Thoracic aorta (tissue), 2 donors: Measurements from ENCODE around the gene RNFT2. TPM values are rescaled to one million over a fixed set of nuclear protein-coding genes. Genes with fewer than 3 reads are reported as not detected.

Experiments
- ATAC-seq: fragments of 150-250 bp; one replicate; pipeline ENCODE4 v1.8.0; 2017; ENCODE audit warnings: low read depth; ENCODE audit not compliant: insufficient number of reproducible peaks, low FRiP score
- DNase-seq: peaks from one replicate; pipeline ENCODE4 v3.0.0-alpha.2; 2020; ENCODE audit warnings: low spot score
- H3K27ac ChIP-seq, 2 donors: fragments of 200-600 bp; sonication (generic); 1 replicate in 1 of 2; 2 replicates in 1 of 2; pipeline ENCODE4 v1.5.1; 2016; ENCODE audit warnings: mild to moderate bottlenecking in 2 of 2, moderate library complexity in 2 of 2
- H3K27me3 ChIP-seq: fragments of 200-600 bp; sonication (generic); replicated peaks from 2 replicates; pipeline ENCODE4 v1.6.0; 2016; ENCODE audit warnings: mild to moderate bottlenecking; ENCODE audit not compliant: insufficient read depth
- H3K36me3 ChIP-seq: fragments of 200-600 bp; sonication (generic); one replicate; pipeline ENCODE4 v1.5.1; 2016
- H3K4me1 ChIP-seq, 2 donors: fragments of 200-600 bp; sonication (generic); 1 replicate in 1 of 2; 2 replicates in 1 of 2; pipeline versions ENCODE4 v1.5.1 to v1.6.0; 2016; ENCODE audit warnings: low read depth in 2 of 2, mild to moderate bottlenecking in 1 of 2; ENCODE audit not compliant: control insufficient read depth in 1 of 2
- H3K4me3 ChIP-seq: fragments of 200-600 bp; sonication (generic); 2 replicates; pipeline ENCODE4 v1.5.1; 2016; ENCODE audit warnings: mild to moderate bottlenecking
- H3K9me3 ChIP-seq: fragments of 200-600 bp; sonication (generic); 2 replicates; pipeline ENCODE4 v1.5.1; 2016
- total RNA-seq, 2 donors: library from RNA; depleted of rRNA; stranded (reverse); fragments of >200 nt; gene quantifications; one replicate each; pipeline versions ENCODE4 v1.1.0 to v1.2.3, GENCODE V29; 2016
- TF ChIP-seq, protein P1 (sequence below): fragments of 200-600 bp; sonication (generic); IDR thresholded peaks from one replicate; pipeline ENCODE4 v1.5.1; 2019; ENCODE audit warnings: antibody characterized with exemption

Gene RNFT2
- total RNA-seq, 2 donors from 2014 or later, result 1.1 to 1.5 TPM

DNA sequence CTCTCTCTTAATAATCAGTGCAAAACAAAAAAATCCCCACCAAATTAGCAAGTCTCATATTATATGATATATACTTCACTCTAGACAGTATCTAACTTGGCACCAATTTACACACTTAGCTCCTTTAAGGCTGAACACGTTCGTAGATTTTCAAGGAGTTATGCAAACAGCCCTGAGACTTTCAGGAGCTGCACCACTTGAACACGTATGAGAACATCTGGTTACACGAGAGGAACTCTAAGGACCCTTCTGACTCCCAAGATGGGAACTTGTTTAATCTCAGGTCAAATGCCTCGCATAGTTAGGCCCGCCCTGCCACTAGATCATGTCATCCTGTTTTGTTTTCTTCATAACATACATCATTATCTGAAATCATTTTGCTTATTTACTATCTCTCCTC is 10.2 kb upstream of the RNFT2 start:
- DNase-seq (no peak), ATAC-seq (no peak)
- Histone ChIP-seq H3K4me1 (no peaks in the 10 kb centered on the region), H3K36me3 (no peaks in the 10 kb centered on the region), H3K4me3 (no peak overlapping the region), H3K27ac (no peak overlapping the region), H3K9me3 (no peaks in the 10 kb centered on the region), H3K27me3 (no peaks in the 10 kb centered on the region)
- TF ChIP-seq, protein P1, sequence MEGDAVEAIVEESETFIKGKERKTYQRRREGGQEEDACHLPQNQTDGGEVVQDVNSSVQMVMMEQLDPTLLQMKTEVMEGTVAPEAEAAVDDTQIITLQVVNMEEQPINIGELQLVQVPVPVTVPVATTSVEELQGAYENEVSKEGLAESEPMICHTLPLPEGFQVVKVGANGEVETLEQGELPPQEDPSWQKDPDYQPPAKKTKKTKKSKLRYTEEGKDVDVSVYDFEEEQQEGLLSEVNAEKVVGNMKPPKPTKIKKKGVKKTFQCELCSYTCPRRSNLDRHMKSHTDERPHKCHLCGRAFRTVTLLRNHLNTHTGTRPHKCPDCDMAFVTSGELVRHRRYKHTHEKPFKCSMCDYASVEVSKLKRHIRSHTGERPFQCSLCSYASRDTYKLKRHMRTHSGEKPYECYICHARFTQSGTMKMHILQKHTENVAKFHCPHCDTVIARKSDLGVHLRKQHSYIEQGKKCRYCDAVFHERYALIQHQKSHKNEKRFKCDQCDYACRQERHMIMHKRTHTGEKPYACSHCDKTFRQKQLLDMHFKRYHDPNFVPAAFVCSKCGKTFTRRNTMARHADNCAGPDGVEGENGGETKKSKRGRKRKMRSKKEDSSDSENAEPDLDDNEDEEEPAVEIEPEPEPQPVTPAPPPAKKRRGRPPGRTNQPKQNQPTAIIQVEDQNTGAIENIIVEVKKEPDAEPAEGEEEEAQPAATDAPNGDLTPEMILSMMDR, result no peak

DNA sequence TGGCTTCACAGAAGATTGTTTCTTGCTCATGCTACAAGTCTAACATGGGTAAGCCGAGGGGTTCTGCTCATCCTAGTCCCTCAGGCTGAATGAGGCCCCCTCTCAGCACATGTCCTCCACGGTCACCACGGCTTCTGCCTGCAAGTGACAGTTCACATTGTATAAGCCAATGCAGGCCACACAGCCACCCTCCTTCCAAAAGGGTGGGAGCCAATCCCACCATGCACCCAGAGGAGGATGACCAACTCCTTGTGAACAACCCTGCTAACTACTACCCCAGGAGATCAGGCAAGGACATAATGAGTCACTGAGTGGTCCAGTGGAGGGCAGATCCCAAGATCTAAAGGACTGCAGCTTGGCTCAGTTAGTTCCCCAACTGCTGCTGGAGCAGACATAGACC is 6.3 kb upstream of the RNFT2 start:
- no peaks in the 10 kb centered on the region for H3K9me3 ChIP-seq
- H3K27ac ChIP-seq, result no peak overlapping the region
- DNase-seq (no peak), ATAC-seq (no peak)
- no peaks in the 10 kb centered on the region for H3K36me3 ChIP-seq
- no peak overlapping the region for H3K4me3 ChIP-seq
- TF ChIP-seq, protein P1, result no peak
- peaks cover 4 to 9% of the 10 kb centered on the region in 2 donors for H3K4me1 ChIP-seq
- no peaks in the 10 kb centered on the region for H3K27me3 ChIP-seq

DNA sequence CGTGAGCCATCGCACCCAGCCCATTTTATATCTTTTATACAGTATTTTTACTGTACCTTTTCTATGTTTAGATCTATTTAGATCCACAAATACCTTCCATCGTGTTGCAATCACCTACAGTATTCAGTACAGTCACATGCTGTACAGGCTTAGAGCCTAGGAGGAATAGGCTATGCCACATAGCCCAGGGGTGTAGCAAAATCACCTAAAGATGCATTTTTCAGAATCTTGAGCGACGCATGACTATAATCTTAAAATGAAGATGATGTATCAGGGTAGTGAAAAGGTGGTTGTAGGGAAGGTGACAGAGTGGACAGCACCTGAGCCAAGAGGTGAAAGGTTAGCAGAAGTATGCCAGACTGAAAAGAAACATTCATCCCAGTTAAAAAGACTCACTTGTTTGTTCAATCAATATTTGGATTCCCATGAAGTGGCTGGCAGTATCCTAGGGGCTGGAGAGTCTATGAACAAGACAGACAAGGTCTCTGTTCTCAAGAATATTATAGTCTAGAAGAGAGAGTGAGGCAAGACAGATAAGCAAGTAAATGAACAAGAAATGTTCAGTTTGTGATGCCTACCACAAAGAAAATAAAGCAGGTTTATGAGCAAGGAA is 3.9 kb upstream of the RNFT2 start:
- Histone ChIP-seq H3K27me3 (no peaks in the 10 kb centered on the region), H3K9me3 (no peaks in the 10 kb centered on the region), H3K27ac (no peak overlapping the region), H3K4me1 (peaks cover 11 to 17% of the 10 kb centered on the region in 2 donors), H3K4me3 (no peak overlapping the region), H3K36me3 (no peaks in the 10 kb centered on the region)
- ATAC-seq (no peak), DNase-seq (no peak)
- TF ChIP-seq, protein P1, result no peak

DNA sequence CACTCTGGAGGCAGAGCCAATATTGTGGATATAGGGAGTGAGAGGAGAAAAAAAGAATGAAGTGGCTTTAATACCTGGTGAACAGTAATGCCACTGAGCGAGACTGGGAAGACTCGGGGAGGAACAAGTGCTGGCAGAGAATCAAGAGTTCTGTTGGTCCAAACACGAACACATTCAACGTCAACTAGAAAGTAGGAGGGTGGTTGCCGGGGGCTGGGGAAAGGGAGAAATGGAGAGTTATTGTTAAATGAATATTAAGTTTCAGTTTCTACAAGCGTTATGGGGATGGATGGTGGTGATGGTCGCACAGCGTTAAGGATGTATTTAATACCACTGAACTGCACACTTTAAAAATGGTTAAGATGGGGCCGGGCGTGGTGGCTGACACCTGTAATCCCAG is 3.0 kb upstream of the RNFT2 start:
- ATAC-seq (no peak), DNase-seq (no peak)
- Histone ChIP-seq H3K4me1 (peaks cover 11 to 17% of the 10 kb centered on the region in 2 donors), H3K27ac (no peak overlapping the region), H3K36me3 (no peaks in the 10 kb centered on the region), H3K9me3 (no peaks in the 10 kb centered on the region), H3K27me3 (no peaks in the 10 kb centered on the region), H3K4me3 (no peak overlapping the region)
- TF ChIP-seq, protein P1, result no peak

DNA sequence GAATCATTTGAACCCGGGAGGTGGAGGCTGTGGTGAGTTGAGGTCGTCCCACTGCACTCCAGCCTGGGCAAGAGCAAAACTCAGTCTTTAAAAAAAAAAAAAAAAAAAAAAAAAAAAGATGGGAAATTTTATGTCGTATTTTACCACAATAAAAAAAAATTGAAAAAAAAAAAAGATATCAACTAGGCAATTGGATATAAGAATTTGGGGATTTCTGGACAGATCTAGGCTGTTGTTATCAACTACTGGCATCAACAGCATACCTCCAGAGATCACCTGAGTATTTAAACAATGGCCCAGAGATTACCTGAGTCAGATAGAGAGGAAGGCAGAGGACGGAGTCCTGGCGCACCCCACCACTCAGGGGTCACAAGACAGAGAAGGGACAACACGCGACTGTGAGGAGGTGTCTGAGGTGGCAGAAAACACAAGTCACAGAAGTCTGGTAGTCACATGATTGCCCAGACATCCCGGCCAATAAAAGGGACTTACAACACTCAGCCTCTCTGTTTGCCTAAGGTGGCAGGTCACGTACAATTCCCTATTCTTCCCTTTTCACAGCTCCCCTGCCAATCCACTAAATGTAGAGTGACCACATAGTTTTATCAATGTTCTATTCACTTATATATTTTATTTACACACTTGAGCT is 2.0 kb upstream of the RNFT2 start:
- no peaks in the 10 kb centered on the region for H3K27me3 ChIP-seq
- H3K36me3 ChIP-seq, result no peaks in the 10 kb centered on the region
- no peak for DNase-seq
- no peak overlapping the region for H3K27ac ChIP-seq
- H3K4me3 ChIP-seq, result no peak overlapping the region
- peaks cover 11 to 17% of the 10 kb centered on the region in 2 donors for H3K4me1 ChIP-seq
- no peaks in the 10 kb centered on the region for H3K9me3 ChIP-seq
- TF ChIP-seq, protein P1, result no peak
- no peak for ATAC-seq
